Gastrocnemius medialis (tissue), 4 donors: Measurements from ENCODE around the gene TEAD2. TPM values are rescaled to one million over a fixed set of nuclear protein-coding genes. Genes with fewer than 3 reads are reported as not detected.
"Not testable (repeated sequence)": the region's sequence is repeated elsewhere in the genome, so short reads cannot be mapped to it uniquely, and the experiment has no call there.

Experiments used
- ATAC-seq, 2 donors: fragments of 150-250 bp; one replicate each; pipeline ENCODE4 v1.9.1; 2016
- DNase-seq, 2 donors: peaks; one replicate each; pipeline ENCODE4 v3.0.0-alpha.2; 2019
- H3K27ac ChIP-seq, 4 donors: fragments of 200-600 bp; sonication (generic); 1 replicate in 1 of 4; 2 replicates in 3 of 4; pipeline ENCODE4 v1.5.1; 2016 to 2018; ENCODE audit warnings: mild to moderate bottlenecking in 2 of 4, moderate library complexity in 1 of 4
- H3K27me3 ChIP-seq, 3 donors: fragments of 200-600 bp; sonication (generic) in 2 of 3; 1 replicate in 1 of 3; 2 replicates in 2 of 3; pipeline versions ENCODE4 v1.5.1 to v1.6.0; 2016 to 2019; ENCODE audit warnings: mild to moderate bottlenecking in 1 of 3, moderate library complexity in 1 of 3
- H3K36me3 ChIP-seq, 2 donors: fragments of 200-600 bp; sonication (generic) in 1 of 2; one replicate each; pipeline ENCODE4 v1.5.1; 2017 to 2018
- H3K4me1 ChIP-seq, 2 donors: fragments of 200-600 bp; sonication (generic) in 1 of 2; one replicate each; pipeline ENCODE4 v1.5.1; 2016 to 2017; ENCODE audit warnings: mild to moderate bottlenecking in 2 of 2
- H3K4me3 ChIP-seq, 4 donors: fragments of 200-600 bp; sonication (generic) in 3 of 4; 1 replicate in 1 of 4; 2 replicates in 3 of 4; pipeline ENCODE4 v1.5.1; 2016 to 2019; ENCODE audit warnings: mild to moderate bottlenecking in 2 of 4
- H3K9me3 ChIP-seq, 3 donors: fragments of 200-600 bp; sonication (generic) in 2 of 3; 1 replicate in 1 of 3; 2 replicates in 2 of 3; pipeline ENCODE4 v1.5.1; 2016 to 2019
- POLR2A ChIP-seq, 2 donors: fragments of 450-650 bp; IDR thresholded peaks; one replicate each; pipeline ENCODE4 v1.6.1; 2017; ENCODE audit warnings: antibody characterized with exemption in 2 of 2, mild to moderate bottlenecking in 2 of 2, moderate library complexity in 2 of 2
- in situ Hi-C, 4 donors: fragments of 200-750 bp; cut with MboI; loops; one replicate each; pipeline versions ENCODE4 v1.15.0 to v1.8.0; 2017; ENCODE audit warnings: low sequenced_read_pairs in 4 of 4
- intact Hi-C: fragments of 100-400 bp; cut with DNase I; formaldehyde crosslinking; loops from one replicate; pipeline ENCODE4 v1.15.1; 2023; ENCODE audit warnings: low total_unique reads
- total RNA-seq, 4 donors: library from RNA; depleted of rRNA; stranded (reverse); fragments of >200 nt; gene quantifications; one replicate each; pipeline versions ENCODE4 v1.1.0 to v1.2.3, GENCODE V29; 2016
- TF ChIP-seq, protein P1 (sequence below), 5 experiments: fragments of 450-650 bp in 3 of 5; fragments of 200-600 bp in 2 of 5; sonication (generic) in 2 of 5; IDR thresholded peaks in 4 of 5; conservative IDR thresholded peaks in 1 of 5; 1 replicate in 4 of 5; 2 replicates in 1 of 5; pipeline ENCODE4 v1.5.1; 2016 to 2019; ENCODE audit warnings: antibody characterized with exemption in 5 of 5, mild to moderate bottlenecking in 3 of 5, moderate library complexity in 3 of 5

Gene TEAD2
- total RNA-seq, 4 donors from 2014 or later, result 6.1 to 12.6 (median 9.5) TPM

GRCh38 chr19:49318296-49318695, 43.9 kb downstream of the TEAD2 start:
- Histone ChIP-seq H3K27me3 (no peaks in the 10 kb centered on the region), H3K4me3 (no peak overlapping the region), H3K4me1 (peaks cover 0 to 5% of the 10 kb centered on the region in 2 donors), H3K36me3 (no peaks in the 10 kb centered on the region), H3K9me3 (peaks cover 0 to 4% (median 0%) of the 10 kb centered on the region in 3 donors), H3K27ac (no peak overlapping the region)
- ATAC-seq, result no peak
- no peak for DNase-seq
- intact Hi-C loops (no loop called here), in situ Hi-C loops (no loop called here)
- TF ChIP-seq, protein P1, sequence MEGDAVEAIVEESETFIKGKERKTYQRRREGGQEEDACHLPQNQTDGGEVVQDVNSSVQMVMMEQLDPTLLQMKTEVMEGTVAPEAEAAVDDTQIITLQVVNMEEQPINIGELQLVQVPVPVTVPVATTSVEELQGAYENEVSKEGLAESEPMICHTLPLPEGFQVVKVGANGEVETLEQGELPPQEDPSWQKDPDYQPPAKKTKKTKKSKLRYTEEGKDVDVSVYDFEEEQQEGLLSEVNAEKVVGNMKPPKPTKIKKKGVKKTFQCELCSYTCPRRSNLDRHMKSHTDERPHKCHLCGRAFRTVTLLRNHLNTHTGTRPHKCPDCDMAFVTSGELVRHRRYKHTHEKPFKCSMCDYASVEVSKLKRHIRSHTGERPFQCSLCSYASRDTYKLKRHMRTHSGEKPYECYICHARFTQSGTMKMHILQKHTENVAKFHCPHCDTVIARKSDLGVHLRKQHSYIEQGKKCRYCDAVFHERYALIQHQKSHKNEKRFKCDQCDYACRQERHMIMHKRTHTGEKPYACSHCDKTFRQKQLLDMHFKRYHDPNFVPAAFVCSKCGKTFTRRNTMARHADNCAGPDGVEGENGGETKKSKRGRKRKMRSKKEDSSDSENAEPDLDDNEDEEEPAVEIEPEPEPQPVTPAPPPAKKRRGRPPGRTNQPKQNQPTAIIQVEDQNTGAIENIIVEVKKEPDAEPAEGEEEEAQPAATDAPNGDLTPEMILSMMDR (IDR thresholded peaks at IDR 0.05 in 4 of 5, conservative IDR thresholded peaks at IDR 0.05 in 1 of 5), result no peak
- TF ChIP-seq POLR2A (IDR thresholded peaks at IDR 0.05), result no peak

GRCh38 chr19:49316284-49316683, 45.9 kb downstream of the TEAD2 start:
- peaks cover 0 to 4% (median 0%) of the 10 kb centered on the region in 3 donors for H3K9me3 ChIP-seq
- no peaks in the 10 kb centered on the region for H3K27me3 ChIP-seq
- DNase-seq (no peak), ATAC-seq (no peak)
- no peak for TF ChIP-seq POLR2A (IDR thresholded peaks at IDR 0.05)
- TF ChIP-seq, protein P1 (IDR thresholded peaks at IDR 0.05 in 4 of 5, conservative IDR thresholded peaks at IDR 0.05 in 1 of 5), result no peak
- intact Hi-C loops, result no loop called here
- in situ Hi-C loops, result no loop called here
- H3K36me3 ChIP-seq, result no peaks in the 10 kb centered on the region
- no peak overlapping the region for H3K27ac ChIP-seq
- peaks cover 0 to 5% of the 10 kb centered on the region in 2 donors for H3K4me1 ChIP-seq
- no peak overlapping the region for H3K4me3 ChIP-seq

DNA sequence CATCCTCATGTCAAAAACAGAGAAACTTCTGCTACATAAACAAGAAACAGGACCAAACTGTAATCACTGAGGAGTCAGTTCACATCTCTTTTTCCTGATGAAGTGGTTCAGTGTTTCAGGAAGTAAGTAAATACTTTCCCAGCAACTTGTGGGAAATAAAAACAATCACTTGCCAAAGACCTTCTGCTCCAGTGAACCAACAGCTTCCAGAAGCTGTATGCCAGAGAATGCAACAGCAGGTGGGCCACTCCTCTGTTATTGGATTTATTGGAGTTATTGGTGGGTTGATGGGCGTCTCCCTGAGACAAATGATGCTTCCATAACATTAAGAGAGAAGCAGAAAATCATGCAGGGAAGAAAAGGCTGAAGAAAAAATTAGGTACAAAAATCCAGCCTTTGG, 47.1 kb downstream of the TEAD2 start:
- Histone ChIP-seq H3K27me3 (no peaks in the 10 kb centered on the region), H3K9me3 (peaks cover 0 to 4% (median 0%) of the 10 kb centered on the region in 3 donors), H3K36me3 (no peaks in the 10 kb centered on the region), H3K4me3 (no peak overlapping the region), H3K4me1 (peaks cover 0 to 5% of the 10 kb centered on the region in 2 donors), H3K27ac (no peak overlapping the region)
- DNase-seq, result no peak
- no peak for TF ChIP-seq POLR2A (IDR thresholded peaks at IDR 0.05)
- TF ChIP-seq, protein P1 (IDR thresholded peaks at IDR 0.05 in 4 of 5, conservative IDR thresholded peaks at IDR 0.05 in 1 of 5), result no peak
- ATAC-seq, result no peak
- intact Hi-C loops, result no loop called here
- in situ Hi-C loops, result no loop called here

GRCh38 chr19:49309087-49309486, 53.1 kb downstream of the TEAD2 start:
- Histone ChIP-seq H3K4me3 (no peak overlapping the region), H3K9me3 (no peaks in the 10 kb centered on the region), H3K4me1 (no peaks in the 10 kb centered on the region), H3K27me3 (no peaks in the 10 kb centered on the region), H3K36me3 (no peaks in the 10 kb centered on the region), H3K27ac (no peak overlapping the region)
- in situ Hi-C loops, result no loop called here
- no peak for DNase-seq
- no peak for TF ChIP-seq POLR2A (IDR thresholded peaks at IDR 0.05)
- TF ChIP-seq, protein P1 (IDR thresholded peaks at IDR 0.05 in 4 of 5, conservative IDR thresholded peaks at IDR 0.05 in 1 of 5), result no peak
- ATAC-seq, result no peak
- intact Hi-C loops, result no loop called here

GRCh38 chr19:49306734-49307133, 55.5 kb downstream of the TEAD2 start:
- H3K4me1 ChIP-seq, in situ Hi-C loops, H3K27ac ChIP-seq, ATAC-seq, DNase-seq, H3K9me3 ChIP-seq, H3K36me3 ChIP-seq, H3K27me3 ChIP-seq, intact Hi-C loops, H3K4me3 ChIP-seq: not testable (repeated sequence)
